ENCODE measurements around the gene NCAN.

The NCAN gene

DNA sequence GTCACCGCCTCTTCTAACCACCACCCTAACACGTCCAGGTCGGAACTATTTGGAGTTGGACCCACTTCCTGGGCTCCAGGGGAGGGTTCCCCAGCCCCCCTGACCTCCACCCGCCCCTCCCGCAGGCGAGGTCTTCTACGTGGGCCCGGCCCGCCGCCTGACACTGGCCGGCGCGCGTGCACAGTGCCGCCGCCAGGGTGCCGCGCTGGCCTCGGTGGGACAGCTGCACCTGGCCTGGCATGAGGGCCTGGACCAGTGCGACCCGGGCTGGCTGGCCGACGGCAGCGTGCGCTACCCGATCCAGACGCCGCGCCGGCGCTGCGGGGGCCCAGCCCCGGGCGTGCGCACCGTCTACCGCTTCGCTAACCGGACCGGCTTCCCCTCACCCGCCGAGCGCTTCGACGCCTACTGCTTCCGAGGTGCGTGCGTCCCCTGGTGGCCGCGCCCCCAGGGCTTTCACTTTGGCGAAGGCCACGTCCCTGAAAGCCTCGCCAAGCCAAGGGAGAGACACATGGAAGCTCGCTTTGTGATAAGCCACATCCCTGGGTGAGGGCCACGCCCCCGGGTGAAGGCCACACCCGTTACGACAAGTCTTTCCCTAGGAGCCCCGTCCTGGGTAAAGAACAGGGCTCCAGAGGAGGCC lies 13.2 kb downstream of the NCAN start:
- TF ChIP-seq, protein P1, sequence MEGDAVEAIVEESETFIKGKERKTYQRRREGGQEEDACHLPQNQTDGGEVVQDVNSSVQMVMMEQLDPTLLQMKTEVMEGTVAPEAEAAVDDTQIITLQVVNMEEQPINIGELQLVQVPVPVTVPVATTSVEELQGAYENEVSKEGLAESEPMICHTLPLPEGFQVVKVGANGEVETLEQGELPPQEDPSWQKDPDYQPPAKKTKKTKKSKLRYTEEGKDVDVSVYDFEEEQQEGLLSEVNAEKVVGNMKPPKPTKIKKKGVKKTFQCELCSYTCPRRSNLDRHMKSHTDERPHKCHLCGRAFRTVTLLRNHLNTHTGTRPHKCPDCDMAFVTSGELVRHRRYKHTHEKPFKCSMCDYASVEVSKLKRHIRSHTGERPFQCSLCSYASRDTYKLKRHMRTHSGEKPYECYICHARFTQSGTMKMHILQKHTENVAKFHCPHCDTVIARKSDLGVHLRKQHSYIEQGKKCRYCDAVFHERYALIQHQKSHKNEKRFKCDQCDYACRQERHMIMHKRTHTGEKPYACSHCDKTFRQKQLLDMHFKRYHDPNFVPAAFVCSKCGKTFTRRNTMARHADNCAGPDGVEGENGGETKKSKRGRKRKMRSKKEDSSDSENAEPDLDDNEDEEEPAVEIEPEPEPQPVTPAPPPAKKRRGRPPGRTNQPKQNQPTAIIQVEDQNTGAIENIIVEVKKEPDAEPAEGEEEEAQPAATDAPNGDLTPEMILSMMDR (IDR thresholded peaks at IDR 0.05; ENCODE audit: control insufficient read depth, extremely low read depth, insufficient read depth): peak; percentile 55

DNA sequence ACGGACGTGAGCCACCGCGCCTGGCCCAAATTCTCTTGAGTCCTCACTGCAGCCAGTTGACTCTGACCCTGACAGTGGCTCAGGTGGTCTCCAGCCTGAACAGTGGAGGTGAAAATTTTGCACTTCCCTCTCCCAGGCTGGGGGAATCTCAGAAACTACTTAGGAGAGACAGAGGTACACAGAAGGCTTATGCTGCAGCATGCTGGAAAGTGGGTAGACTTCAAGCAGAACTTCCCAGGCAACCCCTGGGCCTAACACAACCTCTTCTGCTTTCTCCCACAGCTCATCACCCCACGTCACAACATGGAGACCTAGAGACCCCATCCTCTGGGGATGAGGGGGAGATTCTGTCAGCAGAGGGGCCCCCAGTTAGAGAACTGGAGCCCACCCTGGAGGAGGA lies 14.4 kb downstream of the NCAN start:
- DNase-seq (ENCODE audit: low read depth): no peak
- TF ChIP-seq, protein P1 (IDR thresholded peaks at IDR 0.05; ENCODE audit: control insufficient read depth, extremely low read depth, insufficient read depth): no peak

More for the DNA sequence above, 13.2 kb downstream of the NCAN start:
- 0 out of 2 replicates have a peak overlapping the region, but pooled peaks have one; percentile 7 for H3K4me3 ChIP-seq (ENCODE audit: low read depth, low read length)
- peak; percentile 48 for DNase-seq (ENCODE audit: low read depth)

DNA sequence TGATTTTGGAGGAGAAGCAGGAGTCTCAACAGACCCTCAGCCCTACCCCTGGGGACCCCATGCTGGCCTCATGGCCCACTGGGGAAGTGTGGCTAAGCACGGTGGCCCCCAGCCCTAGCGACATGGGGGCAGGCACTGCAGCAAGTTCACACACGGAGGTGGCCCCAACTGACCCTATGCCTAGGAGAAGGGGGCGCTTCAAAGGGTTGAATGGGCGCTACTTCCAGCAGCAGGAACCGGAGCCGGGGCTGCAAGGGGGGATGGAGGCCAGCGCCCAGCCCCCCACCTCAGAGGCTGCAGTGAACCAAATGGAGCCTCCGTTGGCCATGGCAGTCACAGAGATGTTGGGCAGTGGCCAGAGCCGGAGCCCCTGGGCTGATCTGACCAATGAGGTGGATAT lies 14.9 kb downstream of the NCAN start:
- no peak overlapping the region for H3K4me3 ChIP-seq (ENCODE audit: low read depth, low read length)
- TF ChIP-seq, protein P1 (IDR thresholded peaks at IDR 0.05; ENCODE audit: control insufficient read depth, extremely low read depth, insufficient read depth): no peak
- DNase-seq (ENCODE audit: low read depth): no peak

More for the DNA sequence above, 14.4 kb downstream of the NCAN start:
- no peak overlapping the region for H3K4me3 ChIP-seq (ENCODE audit: low read depth, low read length)

DNA sequence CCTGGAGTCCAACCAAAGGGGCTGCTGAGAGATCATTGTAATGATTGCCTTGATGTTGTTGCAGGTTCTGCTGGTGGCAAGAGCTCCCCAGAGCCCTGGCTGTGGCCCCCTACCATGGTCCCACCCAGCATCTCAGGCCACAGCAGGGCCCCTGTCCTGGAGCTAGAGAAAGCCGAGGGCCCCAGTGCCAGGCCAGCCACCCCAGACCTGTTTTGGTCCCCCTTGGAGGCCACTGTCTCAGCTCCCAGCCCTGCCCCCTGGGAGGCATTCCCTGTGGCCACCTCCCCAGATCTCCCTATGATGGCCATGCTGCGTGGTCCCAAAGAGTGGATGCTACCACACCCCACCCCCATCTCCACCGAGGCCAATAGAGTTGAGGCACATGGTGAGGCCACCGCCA lies 15.5 kb downstream of the NCAN start:
- DNase-seq (ENCODE audit: low read depth): no peak
- TF ChIP-seq, protein P1 (IDR thresholded peaks at IDR 0.05; ENCODE audit: control insufficient read depth, extremely low read depth, insufficient read depth): no peak
- no peak overlapping the region for H3K4me3 ChIP-seq (ENCODE audit: low read depth, low read length)

DNA sequence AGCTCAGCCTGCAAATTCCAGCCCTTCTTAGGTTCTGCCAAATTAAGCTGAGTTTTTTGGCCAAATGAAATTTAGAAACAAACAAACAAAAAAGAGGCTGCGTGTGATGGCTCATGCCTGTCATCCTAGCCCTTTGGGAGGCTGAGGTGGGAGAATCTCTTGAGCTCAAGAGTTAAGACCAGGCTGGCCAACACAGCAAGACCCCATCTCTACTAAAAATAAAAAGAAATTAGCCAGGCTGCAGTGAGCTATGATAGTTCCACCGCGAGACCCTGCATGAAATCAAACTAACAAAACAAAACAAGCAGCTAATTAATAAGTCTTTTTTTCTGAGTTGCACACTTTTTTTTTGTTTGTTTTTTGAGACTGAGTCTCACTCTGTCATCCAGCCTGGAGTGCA lies 17.9 kb downstream of the NCAN start:
- DNase-seq (ENCODE audit: low read depth): no peak
- TF ChIP-seq, protein P1 (IDR thresholded peaks at IDR 0.05; ENCODE audit: control insufficient read depth, extremely low read depth, insufficient read depth): no peak
- H3K4me3 ChIP-seq (ENCODE audit: low read depth, low read length): no peak overlapping the region

DNA sequence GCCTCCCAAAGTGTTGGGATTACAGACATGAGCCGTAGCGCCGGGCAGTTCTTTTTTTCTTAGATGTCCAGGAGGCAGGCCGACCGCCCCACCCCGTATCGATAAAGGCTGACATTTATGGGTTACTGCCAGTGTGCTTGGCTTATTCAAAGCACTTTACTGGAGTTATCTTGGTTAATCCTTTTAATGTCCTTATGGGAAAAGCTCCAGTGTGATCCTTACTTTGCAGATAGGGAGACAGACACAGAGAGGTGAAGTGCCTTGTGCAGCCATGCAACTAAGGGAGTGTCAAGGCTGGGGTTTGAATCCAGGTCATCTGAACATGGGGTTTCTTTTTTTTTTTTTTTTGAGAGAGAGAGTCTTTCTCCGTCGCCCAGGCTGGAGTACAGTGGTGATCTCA lies 19.2 kb downstream of the NCAN start:
- H3K4me3 ChIP-seq (ENCODE audit: low read depth, low read length): no peak overlapping the region
- no peak for DNase-seq (ENCODE audit: low read depth)
- TF ChIP-seq, protein P1 (IDR thresholded peaks at IDR 0.05; ENCODE audit: control insufficient read depth, extremely low read depth, insufficient read depth): no peak

DNA sequence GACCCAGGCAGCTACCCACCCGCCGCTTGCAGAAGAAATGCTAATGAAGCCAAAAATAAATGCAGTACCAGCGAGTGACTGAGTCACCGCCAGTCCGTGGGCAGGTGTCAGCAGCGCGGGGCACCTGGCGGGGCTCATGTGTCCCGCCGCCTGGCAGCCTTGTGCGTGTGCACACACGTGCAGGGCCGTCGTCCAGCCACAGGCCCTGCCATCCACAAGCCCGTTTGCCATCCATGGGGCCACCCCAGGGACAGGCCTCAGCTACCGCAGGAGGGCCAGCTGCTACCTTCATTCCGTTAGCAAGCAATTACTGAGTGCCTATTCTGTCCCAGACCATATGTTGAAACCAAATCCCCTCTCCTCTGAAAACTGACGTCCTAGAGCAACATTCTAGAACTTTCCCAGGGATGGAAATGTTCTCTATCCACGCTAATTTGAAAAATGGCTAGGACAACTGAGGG lies 20.5 kb downstream of the NCAN start:
- TF ChIP-seq, protein P1 (IDR thresholded peaks at IDR 0.05; ENCODE audit: control insufficient read depth, extremely low read depth, insufficient read depth): no peak
- DNase-seq (ENCODE audit: low read depth): no peak
- no peak overlapping the region for H3K4me3 ChIP-seq (ENCODE audit: low read depth, low read length)

Data from LNCaP clone FGC (cell line).